HepG2 (cell line): ENCODE data around the gene KRT79. TPM values are rescaled to one million over a fixed set of nuclear protein-coding genes. Genes with fewer than 3 reads are reported as not detected.

ENCODE experiments used
- CREM ChIP-seq, 2 experiments: sonication (generic) in 1 of 2; formaldehyde crosslinking in 1 of 2; IDR thresholded peaks; 2 replicates each; pipeline versions ENCODE4 v1.4.0 to v1.6.1; 2016 to 2020; ENCODE audit warnings: antibody characterized with exemption in 1 of 2, mild to moderate bottlenecking in 1 of 2, missing genetic modification reagents in 1 of 2
- FOXM1 ChIP-seq: sonication (generic); formaldehyde crosslinking; IDR thresholded peaks from 2 replicates; pipeline ENCODE4 v1.5.0; 2020; ENCODE audit warnings: missing genetic modification reagents
- HMGA1 ChIP-seq: sonication (generic); formaldehyde crosslinking; conservative IDR thresholded peaks from 2 replicates; pipeline ENCODE4 v1.4.0; 2020; ENCODE audit warnings: missing genetic modification reagents
- HNF4G ChIP-seq, 2 experiments: sonication (generic) in 1 of 2; formaldehyde crosslinking in 1 of 2; IDR thresholded peaks; 2 replicates each; pipeline versions ENCODE4 v1.4.0 to v1.6.1; 2011 to 2020; ENCODE audit warnings: borderline replicate concordance in 2 of 2, low read depth in 2 of 2, mild to moderate bottlenecking in 2 of 2, low read length in 1 of 2, missing genetic modification reagents in 1 of 2, moderate library complexity in 1 of 2
- KDM6A ChIP-seq: IDR thresholded peaks from 2 replicates; pipeline ENCODE4 v1.6.1; 2016; ENCODE audit warnings: low read depth
- NCOA5 ChIP-seq: sonication (generic); formaldehyde crosslinking; IDR thresholded peaks from 2 replicates; pipeline ENCODE4 v1.4.0; 2020; ENCODE audit warnings: missing genetic modification reagents
- RAD51 ChIP-seq: fragments of 450-650 bp; IDR thresholded peaks from 2 replicates; pipeline ENCODE4 v1.6.1; 2016; ENCODE audit warnings: borderline replicate concordance
- RXRA ChIP-seq: sonication (generic); formaldehyde crosslinking; IDR thresholded peaks from 2 replicates; pipeline ENCODE4 v1.5.1; 2020; ENCODE audit warnings: missing genetic modification reagents
- SAFB2 ChIP-seq: sonication (generic); formaldehyde crosslinking; IDR thresholded peaks from 2 replicates; pipeline ENCODE4 v1.5.1; 2020; ENCODE audit warnings: missing genetic modification reagents, low read depth, mild to moderate bottlenecking, borderline replicate concordance
- SP5 ChIP-seq: IDR thresholded peaks from 2 replicates; pipeline ENCODE4 v1.6.1; 2016; ENCODE audit warnings: low read depth, borderline replicate concordance
- ZBTB38 ChIP-seq: sonication (generic); formaldehyde crosslinking; IDR thresholded peaks from 2 replicates; pipeline ENCODE4 v1.5.1; 2020; ENCODE audit warnings: mild to moderate bottlenecking, missing genetic modification reagents
- ZNF33A ChIP-seq: sonication (generic); formaldehyde crosslinking; IDR thresholded peaks from 2 replicates; pipeline ENCODE4 v1.5.1; 2020; ENCODE audit warnings: missing genetic modification reagents, mild to moderate bottlenecking, moderate library complexity, borderline replicate concordance
- ZNF407 ChIP-seq: sonication (generic); formaldehyde crosslinking; IDR thresholded peaks from one replicate; pipeline ENCODE4 v1.5.1; 2020; ENCODE audit warnings: mild to moderate bottlenecking, missing genetic modification reagents; ENCODE audit errors: not compliant biosample characterization
- ZNF460 ChIP-seq: sonication (generic); formaldehyde crosslinking; IDR thresholded peaks from 2 replicates; pipeline ENCODE4 v1.5.1; 2020; ENCODE audit warnings: missing genetic modification reagents, mild to moderate bottlenecking, borderline replicate concordance
- polyA plus RNA-seq, 8 experiments: library from polyadenylated mRNA; depleted of rRNA in 3 of 8; stranded (reverse) in 7 of 8; unstranded in 1 of 8; fragments of >200 nt; fragmentation: Illumina TruSeq in 4 of 8; extraction: Trizol in 4 of 8; gene quantifications; 2 replicates each; pipeline versions ENCODE4 v1.2.1 to v1.2.3, GENCODE V29; 2011 to 2016; ENCODE audit warnings: low read depth in 4 of 8, missing spikeins in 1 of 8, mixed read lengths in 1 of 8; ENCODE audit not compliant: insufficient read depth in 1 of 8
- total RNA-seq, 5 experiments: library from RNA; depleted of rRNA; stranded (reverse); fragments of >200 nt; fragmentation: Illumina TruSeq; extraction: Trizol; gene quantifications; 2 replicates each; pipeline ENCODE4 v1.2.3, GENCODE V29; 2016; ENCODE audit warnings: low read depth in 1 of 5
- TF ChIP-seq, protein P1 (sequence below): sonication (generic); formaldehyde crosslinking; IDR thresholded peaks from 2 replicates; pipeline ENCODE4 v1.8.1; 2023; ENCODE audit warnings: mild to moderate bottlenecking, missing genetic modification reagents
- TF ChIP-seq, protein P2 (sequence below): sonication (generic); formaldehyde crosslinking; IDR thresholded peaks from 2 replicates; pipeline ENCODE4 v1.5.0; 2020; ENCODE audit warnings: mild to moderate bottlenecking, missing genetic modification reagents, borderline replicate concordance

KRT79 gene
- total and polyA plus RNA-seq, 2 of the 13 experiments (the other 11 are each of a cell fraction or from before 2014, with no cell fraction given) = 0.09 TPM; not detected in 1

DNA sequence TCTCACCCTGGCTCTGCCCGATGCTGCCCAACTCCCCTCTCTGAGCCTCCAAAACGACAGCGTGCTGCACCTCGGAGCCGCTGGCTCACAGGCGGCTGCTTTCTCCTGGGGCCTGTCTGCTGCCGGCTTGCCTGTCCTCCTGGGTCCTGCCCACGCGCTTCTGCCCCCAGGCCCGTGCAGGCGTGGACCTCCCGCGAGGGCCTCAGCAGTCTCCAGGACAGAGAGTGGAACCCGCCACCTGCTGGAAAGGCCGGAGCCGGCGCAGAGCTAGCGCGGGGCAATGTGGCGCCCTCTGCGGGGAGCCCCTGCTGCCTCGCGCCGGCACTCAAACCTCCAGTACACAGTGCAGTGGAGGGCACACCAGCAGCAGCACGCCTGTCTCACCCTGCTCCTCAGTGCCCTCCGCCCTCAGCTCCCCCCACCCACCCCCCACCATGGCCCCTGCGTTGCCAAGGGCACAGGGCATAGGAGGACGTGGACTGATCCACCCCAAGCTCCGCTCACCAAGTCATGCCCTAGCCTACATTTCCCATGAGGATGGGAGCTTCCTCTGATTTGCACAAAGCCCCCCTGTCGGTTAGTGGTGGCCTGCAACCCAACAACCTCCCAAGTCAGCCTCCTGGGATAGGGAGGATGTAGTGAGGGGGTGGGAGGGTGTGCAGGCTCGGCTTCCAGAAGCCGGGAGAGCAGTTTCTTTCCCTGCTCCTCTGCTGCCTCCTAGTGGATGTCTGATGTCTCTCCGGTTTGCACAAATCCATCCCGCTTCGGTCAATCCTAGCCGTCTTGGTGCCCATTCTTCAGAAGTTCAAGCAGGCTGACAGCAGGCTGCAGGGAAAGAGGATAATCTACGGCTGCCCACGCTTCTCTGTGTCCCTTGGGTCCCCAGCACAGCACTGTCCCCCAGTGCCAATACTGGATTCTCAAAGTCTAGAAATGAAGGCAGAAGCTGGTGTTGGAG, 45.6 kb upstream of the KRT79 start (continued):
- TF ChIP-seq, protein P1, sequence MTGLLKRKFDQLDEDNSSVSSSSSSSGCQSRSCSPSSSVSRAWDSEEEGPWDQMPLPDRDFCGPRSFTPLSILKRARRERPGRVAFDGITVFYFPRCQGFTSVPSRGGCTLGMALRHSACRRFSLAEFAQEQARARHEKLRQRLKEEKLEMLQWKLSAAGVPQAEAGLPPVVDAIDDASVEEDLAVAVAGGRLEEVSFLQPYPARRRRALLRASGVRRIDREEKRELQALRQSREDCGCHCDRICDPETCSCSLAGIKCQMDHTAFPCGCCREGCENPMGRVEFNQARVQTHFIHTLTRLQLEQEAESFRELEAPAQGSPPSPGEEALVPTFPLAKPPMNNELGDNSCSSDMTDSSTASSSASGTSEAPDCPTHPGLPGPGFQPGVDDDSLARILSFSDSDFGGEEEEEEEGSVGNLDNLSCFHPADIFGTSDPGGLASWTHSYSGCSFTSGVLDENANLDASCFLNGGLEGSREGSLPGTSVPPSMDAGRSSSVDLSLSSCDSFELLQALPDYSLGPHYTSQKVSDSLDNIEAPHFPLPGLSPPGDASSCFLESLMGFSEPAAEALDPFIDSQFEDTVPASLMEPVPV = peak; percentile 48; the same call in 1 of the 2 replicates
- no peak for TF ChIP-seq HMGA1 (CRISPR knock-in tag)
- no peak for TF ChIP-seq ZNF33A (CRISPR knock-in tag)
- no peak for TF ChIP-seq CREM (IDR thresholded peaks at IDR 0.05)
- TF ChIP-seq CREM (CRISPR knock-in tag; IDR thresholded peaks at IDR 0.05) = no peak
- no peak for TF ChIP-seq SAFB2
- no peak for TF ChIP-seq RAD51
- no peak for TF ChIP-seq ZNF407 (CRISPR knock-in tag)
- TF ChIP-seq ZNF460 (CRISPR knock-in tag) = no peak
- no peak for TF ChIP-seq FOXM1 (CRISPR knock-in tag)
- TF ChIP-seq SP5 (CRISPR knock-in tag) = no peak
- TF ChIP-seq, protein P2, sequence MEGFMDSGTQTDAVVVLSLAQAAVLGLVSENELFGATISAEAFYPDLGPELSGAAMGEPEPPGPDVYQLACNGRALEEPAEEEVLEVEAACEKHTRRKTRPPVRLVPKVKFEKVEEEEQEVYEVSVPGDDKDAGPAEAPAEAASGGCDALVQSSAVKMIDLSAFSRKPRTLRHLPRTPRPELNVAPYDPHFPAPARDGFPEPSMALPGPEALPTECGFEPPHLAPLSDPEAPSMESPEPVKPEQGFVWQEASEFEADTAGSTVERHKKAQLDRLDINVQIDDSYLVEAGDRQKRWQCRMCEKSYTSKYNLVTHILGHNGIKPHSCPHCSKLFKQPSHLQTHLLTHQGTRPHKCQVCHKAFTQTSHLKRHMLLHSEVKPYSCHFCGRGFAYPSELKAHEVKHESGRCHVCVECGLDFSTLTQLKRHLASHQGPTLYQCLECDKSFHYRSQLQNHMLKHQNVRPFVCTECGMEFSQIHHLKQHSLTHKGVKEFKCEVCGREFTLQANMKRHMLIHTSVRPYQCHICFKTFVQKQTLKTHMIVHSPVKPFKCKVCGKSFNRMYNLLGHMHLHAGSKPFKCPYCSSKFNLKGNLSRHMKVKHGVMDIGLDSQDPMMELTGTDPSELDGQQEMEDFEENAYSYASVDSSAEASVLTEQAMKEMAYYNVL (CRISPR knock-in tag) = no peak
- no peak for TF ChIP-seq HNF4G (IDR thresholded peaks at IDR 0.05; ENCODE audit: borderline replicate concordance, low read depth, low read length)
- TF ChIP-seq HNF4G (CRISPR knock-in tag; IDR thresholded peaks at IDR 0.05; ENCODE audit: borderline replicate concordance, low read depth) = 0 out of 2 replicates have a peak, but pooled peaks have one; percentile 45
- no peak for TF ChIP-seq KDM6A (CRISPR knock-in tag)
- no peak for TF ChIP-seq RXRA (CRISPR knock-in tag)
- no peak for TF ChIP-seq NCOA5 (CRISPR knock-in tag)
- no peak; the same call in 1 of the 2 replicates for TF ChIP-seq ZBTB38 (CRISPR knock-in tag)
